Astrocyte (in vitro differentiated cells and primary cell): ENCODE measurements around the gene NAA16. TPM values are rescaled to one million over a fixed set of nuclear protein-coding genes. Genes with fewer than 3 reads are reported as not detected.

Experiments used
- DNase-seq: peaks from one replicate; pipeline ENCODE4 v3.0.0-alpha.2; 2010; ENCODE audit warnings: low read depth
- FAIRE-seq: peaks from 2 replicates; lab custom pipeline; 2011; peaks lifted over from hg19 to GRCh38; lab: Jason Lieb, UNC
- H2AFZ ChIP-seq: 2 replicates; pipeline ENCODE4 v1.6.0; 2012; ENCODE audit warnings: low read depth, low read length, inconsistent platforms
- H3K27ac ChIP-seq: 2 replicates; pipeline ENCODE4 v1.5.1; 2011; ENCODE audit warnings: low read depth, low read length, inconsistent platforms
- H3K27me3 ChIP-seq: 2 replicates; pipeline ENCODE4 v1.6.0; 2011; ENCODE audit warnings: low read length, inconsistent platforms; ENCODE audit not compliant: insufficient read depth
- H3K36me3 ChIP-seq: 2 replicates; pipeline ENCODE4 v1.5.1; 2011; ENCODE audit warnings: low read length, inconsistent platforms; ENCODE audit not compliant: insufficient read depth
- H3K4me1 ChIP-seq: 2 replicates; pipeline ENCODE4 v1.5.1; 2011; ENCODE audit warnings: low read length, inconsistent platforms; ENCODE audit not compliant: insufficient read depth
- H3K4me2 ChIP-seq: 2 replicates; pipeline ENCODE4 v1.6.0; 2012; ENCODE audit warnings: low read length, inconsistent platforms
- H3K4me3 ChIP-seq: 2 replicates; pipeline ENCODE4 v1.5.1; 2011; ENCODE audit warnings: low read depth, mild to moderate bottlenecking, low read length, inconsistent platforms; ENCODE audit not compliant: insufficient read depth
- H3K79me2 ChIP-seq: 2 replicates; pipeline ENCODE4 v1.6.0; 2012; ENCODE audit warnings: mild to moderate bottlenecking, low read length, inconsistent platforms; ENCODE audit not compliant: insufficient read depth
- H3K9ac ChIP-seq: 2 replicates; pipeline ENCODE4 v1.6.0; 2012; ENCODE audit warnings: mild to moderate bottlenecking, low read length, inconsistent platforms
- H3K9me3 ChIP-seq: 2 replicates; pipeline ENCODE4 v1.5.1; 2012; ENCODE audit warnings: low read depth, mild to moderate bottlenecking, low read length, inconsistent platforms; ENCODE audit not compliant: insufficient read depth
- H4K20me1 ChIP-seq: 2 replicates; pipeline ENCODE4 v1.6.0; 2012; ENCODE audit warnings: low read length, inconsistent platforms; ENCODE audit not compliant: insufficient read depth
- H3K27ac Mint-ChIP-seq: one replicate; pipeline ENCODE4 v1.8.0; 2021; ENCODE audit warnings: mild to moderate bottlenecking, mixed read lengths; ENCODE audit not compliant: unreplicated experiment
- H3K27me3 Mint-ChIP-seq: one replicate; pipeline ENCODE4 v1.8.0; 2021; ENCODE audit warnings: low read depth, mixed read lengths; ENCODE audit not compliant: unreplicated experiment
- H3K36me3 Mint-ChIP-seq: one replicate; pipeline ENCODE4 v1.8.0; 2021; ENCODE audit warnings: low read depth, mixed read lengths; ENCODE audit not compliant: unreplicated experiment
- H3K4me1 Mint-ChIP-seq: one replicate; pipeline ENCODE4 v1.8.0; 2021; ENCODE audit warnings: low read depth, mixed read lengths; ENCODE audit not compliant: unreplicated experiment
- H3K4me3 Mint-ChIP-seq: one replicate; pipeline ENCODE4 v1.8.0; 2021; ENCODE audit warnings: mild to moderate bottlenecking, moderate library complexity, mixed read lengths; ENCODE audit not compliant: unreplicated experiment
- H3K9me3 Mint-ChIP-seq: one replicate; pipeline ENCODE4 v1.8.0; 2021; ENCODE audit warnings: mild to moderate bottlenecking, mixed read lengths; ENCODE audit not compliant: unreplicated experiment
- EZH2 ChIP-seq: IDR thresholded peaks from 2 replicates; pipeline ENCODE4 v1.6.1; 2012; ENCODE audit warnings: mild to moderate bottlenecking, low read length, inconsistent platforms; ENCODE audit not compliant: insufficient read depth
- total RNA-seq: library from RNA; stranded (reverse); gene quantifications from 2 replicates; pipeline ENCODE4 v1.2.1, GENCODE V29; 2021
- TF ChIP-seq, protein P1 (sequence below): IDR thresholded peaks from 2 replicates; pipeline ENCODE4 v1.5.1; 2011; ENCODE audit warnings: low read depth, mild to moderate bottlenecking, inconsistent platforms, low read length, moderate library complexity; ENCODE audit not compliant: insufficient read depth

The NAA16 gene
- total RNA-seq, 1 donor from 2014 or later = 11.5 TPM

- no peaks in the 10 kb centered on the region for H3K79me2 ChIP-seq
- Mint-ChIP-seq H3K4me1 (peaks cover 5% of the 10 kb centered on the region), H3K36me3 (peaks cover 7% of the 10 kb centered on the region)
Observed at GRCh38 chr13:41345165-41345913, 34.3 kb downstream of the NAA16 start.

GRCh38 chr13:41345914-41346589, 35.0 kb downstream of the NAA16 start:
- Histone ChIP-seq H3K27me3 (no peaks in the 10 kb centered on the region), H3K4me1 (no peaks in the 10 kb centered on the region), H3K79me2 (no peaks in the 10 kb centered on the region), H3K27ac (no peak overlapping the region), H4K20me1 (no peaks in the 10 kb centered on the region), H2AFZ (no peak overlapping the region), H3K4me3 (no peak overlapping the region), H3K9ac (no peak overlapping the region), H3K4me2 (no peak overlapping the region), H3K9me3 (no peaks in the 10 kb centered on the region), H3K36me3 (peaks cover 6% of the 10 kb centered on the region)
- Mint-ChIP-seq H3K27ac (no peak overlapping the region), H3K4me1 (peaks cover 5% of the 10 kb centered on the region), H3K27me3 (no peaks in the 10 kb centered on the region), H3K36me3 (peaks cover 7% of the 10 kb centered on the region), H3K9me3 (no peaks in the 10 kb centered on the region), H3K4me3 (no peak overlapping the region)
- FAIRE-seq (peak; percentile 29), DNase-seq (peak; percentile 55)
- TF ChIP-seq EZH2 = no peak
- TF ChIP-seq, protein P1, sequence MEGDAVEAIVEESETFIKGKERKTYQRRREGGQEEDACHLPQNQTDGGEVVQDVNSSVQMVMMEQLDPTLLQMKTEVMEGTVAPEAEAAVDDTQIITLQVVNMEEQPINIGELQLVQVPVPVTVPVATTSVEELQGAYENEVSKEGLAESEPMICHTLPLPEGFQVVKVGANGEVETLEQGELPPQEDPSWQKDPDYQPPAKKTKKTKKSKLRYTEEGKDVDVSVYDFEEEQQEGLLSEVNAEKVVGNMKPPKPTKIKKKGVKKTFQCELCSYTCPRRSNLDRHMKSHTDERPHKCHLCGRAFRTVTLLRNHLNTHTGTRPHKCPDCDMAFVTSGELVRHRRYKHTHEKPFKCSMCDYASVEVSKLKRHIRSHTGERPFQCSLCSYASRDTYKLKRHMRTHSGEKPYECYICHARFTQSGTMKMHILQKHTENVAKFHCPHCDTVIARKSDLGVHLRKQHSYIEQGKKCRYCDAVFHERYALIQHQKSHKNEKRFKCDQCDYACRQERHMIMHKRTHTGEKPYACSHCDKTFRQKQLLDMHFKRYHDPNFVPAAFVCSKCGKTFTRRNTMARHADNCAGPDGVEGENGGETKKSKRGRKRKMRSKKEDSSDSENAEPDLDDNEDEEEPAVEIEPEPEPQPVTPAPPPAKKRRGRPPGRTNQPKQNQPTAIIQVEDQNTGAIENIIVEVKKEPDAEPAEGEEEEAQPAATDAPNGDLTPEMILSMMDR = no peak

More at GRCh38 chr13:41345165-41345913, 34.3 kb downstream of the NAA16 start:
- no peak overlapping the region for H3K4me2 ChIP-seq
- H3K36me3 ChIP-seq = peaks cover 6% of the 10 kb centered on the region
- H3K4me3 Mint-ChIP-seq = no peak overlapping the region
- FAIRE-seq (no peak), DNase-seq (no peak)
- TF ChIP-seq, protein P1 = no peak
- TF ChIP-seq EZH2 = no peak
- H3K4me1 ChIP-seq = no peaks in the 10 kb centered on the region
- no peak overlapping the region for H2AFZ ChIP-seq
- no peaks in the 10 kb centered on the region for H4K20me1 ChIP-seq
- H3K9ac ChIP-seq = no peak overlapping the region
- no peaks in the 10 kb centered on the region for H3K9me3 ChIP-seq
- H3K9me3 Mint-ChIP-seq = no peaks in the 10 kb centered on the region
- H3K4me3 ChIP-seq = no peak overlapping the region
- H3K27ac ChIP-seq = no peak overlapping the region
- H3K27me3 Mint-ChIP-seq = no peaks in the 10 kb centered on the region
- no peaks in the 10 kb centered on the region for H3K27me3 ChIP-seq
- H3K27ac Mint-ChIP-seq = no peak overlapping the region
